Large intestine (tissue), 3 donors: ENCODE results near the gene ITGAE. TPM values are rescaled to one million over a fixed set of nuclear protein-coding genes. Genes with fewer than 3 reads are reported as not detected.

Experiments used
- DNase-seq, 2 donors: peaks; one replicate each; pipeline versions ENCODE4 v3.0.0 to v3.0.0-alpha.2; 2013
- H3K27ac ChIP-seq: one replicate; pipeline ENCODE4 v1.5.1; 2013; ENCODE audit warnings: low read length
- H3K27me3 ChIP-seq: 2 replicates; pipeline ENCODE4 v1.6.1; 2013; ENCODE audit warnings: low read length; ENCODE audit not compliant: control insufficient read depth, insufficient read depth
- H3K36me3 ChIP-seq: 2 replicates; pipeline ENCODE4 v1.6.1; 2013; ENCODE audit warnings: low read length; ENCODE audit not compliant: control insufficient read depth, insufficient read depth
- H3K4me1 ChIP-seq: one replicate; pipeline ENCODE4 v1.6.1; 2013; ENCODE audit warnings: low read length; ENCODE audit not compliant: control insufficient read depth, insufficient read depth
- H3K4me3 ChIP-seq: one replicate; pipeline ENCODE4 v1.5.1; 2013; ENCODE audit warnings: low read length
- H3K9me3 ChIP-seq: one replicate; pipeline ENCODE4 v1.6.1; 2013; ENCODE audit warnings: mild to moderate bottlenecking, low read depth, low read length, moderate library complexity; ENCODE audit not compliant: control insufficient read depth
- WGBS: methylation state at CpG from one replicate; pipeline ENCODE4 v1.1.5; 2013; ENCODE audit warnings: low lambda C conversion rate; ENCODE audit not compliant: insufficient coverage; 5-methylcytosine and 5-hydroxymethylcytosine counted together
- polyA plus RNA-seq: library from polyadenylated mRNA; unstranded; fragments of 120-200 nt; gene quantifications from one replicate; pipeline ENCODE4 v1.2.1, GENCODE V29; 2013

The ITGAE gene
- polyA plus RNA-seq, 1 donor, result 45.8 TPM

DNA sequence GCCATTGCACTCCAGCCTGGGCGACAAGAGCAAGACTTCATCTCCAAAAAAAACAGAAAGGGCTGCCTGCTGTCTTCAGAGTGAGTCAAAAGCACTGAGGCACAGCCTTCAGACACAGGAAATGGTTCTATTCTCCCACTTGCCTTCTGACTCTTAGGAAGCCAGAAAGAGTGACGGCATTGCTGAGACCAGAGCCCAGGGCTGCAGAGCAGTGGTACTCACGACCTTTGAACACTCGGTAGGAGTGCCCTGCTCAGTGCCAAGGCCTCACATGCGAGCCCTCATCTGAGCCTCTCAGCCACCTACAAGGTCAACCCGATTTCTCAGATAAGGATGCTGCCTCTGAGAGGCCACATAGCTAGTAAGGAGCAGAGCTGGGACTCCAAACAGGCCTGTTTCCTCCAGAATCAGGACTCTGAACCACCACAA is 3.5 kb upstream of the ITGAE start:
- no CpG with 5 or more reads among the region's 6 CpGs for WGBS
- Histone ChIP-seq H3K4me1 (peaks cover 24% of the 10 kb centered on the region), H3K27me3 (no peaks in the 10 kb centered on the region), H3K36me3 (peaks cover 25% of the 10 kb centered on the region), H3K4me3 (no peak overlapping the region), H3K27ac (peak overlapping the region; percentile 55), H3K9me3 (no peaks in the 10 kb centered on the region)
- peak; percentile 71 to 88 for DNase-seq

- Histone ChIP-seq H3K36me3 (peaks cover 16% of the 10 kb centered on the region), H3K9me3 (no peaks in the 10 kb centered on the region), H3K27me3 (no peaks in the 10 kb centered on the region), H3K4me3 (no peak overlapping the region), H3K27ac (no peak overlapping the region), H3K4me1 (peaks cover 24% of the 10 kb centered on the region)
- no peak for DNase-seq
- WGBS, result 73% methylated on average over 2 of the region's 5 CpGs
Measured at GRCh38 chr17:3803308-3803640, 2.3 kb upstream of the ITGAE start.

GRCh38 chr17:3802461-3803307 is 1.7 kb upstream of the ITGAE start:
- H3K4me1 ChIP-seq, result peaks cover 24% of the 10 kb centered on the region
- WGBS, result no CpG with 5 or more reads among the region's 19 CpGs
- no peak for DNase-seq
- peaks cover 10% of the 10 kb centered on the region for H3K36me3 ChIP-seq
- no peaks in the 10 kb centered on the region for H3K9me3 ChIP-seq
- H3K4me3 ChIP-seq, result no peak overlapping the region
- H3K27ac ChIP-seq, result no peak overlapping the region
- no peaks in the 10 kb centered on the region for H3K27me3 ChIP-seq

DNA sequence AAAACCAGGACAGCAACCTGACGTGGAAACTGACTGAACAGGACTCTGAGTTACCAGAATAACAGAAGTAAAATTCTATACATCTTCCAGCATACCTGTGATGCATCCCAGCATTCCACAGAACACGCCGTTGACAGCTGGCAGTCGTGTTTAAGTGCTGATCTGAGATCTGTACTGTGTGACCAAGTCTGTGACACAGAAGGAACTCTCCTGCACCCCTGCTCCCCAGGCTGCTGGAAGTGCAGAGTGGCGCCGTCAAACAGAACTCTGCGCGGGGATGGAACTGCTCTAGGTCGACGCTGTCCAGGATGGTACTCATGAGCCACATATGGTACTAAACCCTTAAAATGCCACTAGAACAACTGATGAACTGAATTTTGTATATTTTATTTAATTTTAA is 804 bp upstream of the ITGAE start:
- DNase-seq, result no peak
- H3K9me3 ChIP-seq, result no peaks in the 10 kb centered on the region
- H3K4me3 ChIP-seq, result no peak overlapping the region
- no CpG with 5 or more reads among the region's 10 CpGs for WGBS
- H3K4me1 ChIP-seq, result peaks cover 24% of the 10 kb centered on the region
- H3K27ac ChIP-seq, result no peak overlapping the region
- H3K27me3 ChIP-seq, result no peaks in the 10 kb centered on the region
- peaks cover 9% of the 10 kb centered on the region for H3K36me3 ChIP-seq

DNA sequence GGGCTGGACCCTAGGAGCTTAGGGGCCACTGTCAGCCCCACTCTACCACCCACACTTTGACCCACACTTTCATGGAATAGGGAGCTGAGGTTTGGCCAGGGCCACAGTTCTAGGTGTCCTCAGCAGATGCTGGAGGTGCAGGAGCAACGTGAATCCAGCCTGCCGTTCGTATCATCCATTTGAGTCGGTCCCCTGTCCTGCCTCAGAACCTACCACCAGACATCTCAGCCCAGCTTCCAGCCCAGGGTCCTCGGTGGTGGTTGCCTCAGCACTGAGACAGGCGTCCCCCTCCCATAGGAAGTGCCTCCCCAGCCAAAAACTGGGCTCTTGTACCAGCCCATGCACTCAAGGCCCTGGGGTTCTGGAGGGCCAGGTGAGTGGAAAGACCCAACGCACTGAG is 359 bp upstream of the ITGAE start:
- H3K4me3 ChIP-seq, result no peak overlapping the region
- no peak overlapping the region for H3K27ac ChIP-seq
- H3K27me3 ChIP-seq, result no peaks in the 10 kb centered on the region
- H3K36me3 ChIP-seq, result peaks cover 7% of the 10 kb centered on the region
- no peaks in the 10 kb centered on the region for H3K9me3 ChIP-seq
- no peak for DNase-seq
- WGBS, result no CpG with 5 or more reads among the region's 7 CpGs
- H3K4me1 ChIP-seq, result peaks cover 22% of the 10 kb centered on the region

- H3K27me3 ChIP-seq, result no peaks in the 10 kb centered on the region
- peaks cover 3% of the 10 kb centered on the region for H3K36me3 ChIP-seq
- H3K9me3 ChIP-seq, result no peaks in the 10 kb centered on the region
- WGBS, result no CpG with 5 or more reads among the region's 12 CpGs
- no peak for DNase-seq
- no peak overlapping the region for H3K27ac ChIP-seq
- H3K4me3 ChIP-seq, result no peak overlapping the region
- peaks cover 19% of the 10 kb centered on the region for H3K4me1 ChIP-seq
Measured at GRCh38 chr17:3799181-3799945, 1.6 kb downstream of the ITGAE start.

DNA sequence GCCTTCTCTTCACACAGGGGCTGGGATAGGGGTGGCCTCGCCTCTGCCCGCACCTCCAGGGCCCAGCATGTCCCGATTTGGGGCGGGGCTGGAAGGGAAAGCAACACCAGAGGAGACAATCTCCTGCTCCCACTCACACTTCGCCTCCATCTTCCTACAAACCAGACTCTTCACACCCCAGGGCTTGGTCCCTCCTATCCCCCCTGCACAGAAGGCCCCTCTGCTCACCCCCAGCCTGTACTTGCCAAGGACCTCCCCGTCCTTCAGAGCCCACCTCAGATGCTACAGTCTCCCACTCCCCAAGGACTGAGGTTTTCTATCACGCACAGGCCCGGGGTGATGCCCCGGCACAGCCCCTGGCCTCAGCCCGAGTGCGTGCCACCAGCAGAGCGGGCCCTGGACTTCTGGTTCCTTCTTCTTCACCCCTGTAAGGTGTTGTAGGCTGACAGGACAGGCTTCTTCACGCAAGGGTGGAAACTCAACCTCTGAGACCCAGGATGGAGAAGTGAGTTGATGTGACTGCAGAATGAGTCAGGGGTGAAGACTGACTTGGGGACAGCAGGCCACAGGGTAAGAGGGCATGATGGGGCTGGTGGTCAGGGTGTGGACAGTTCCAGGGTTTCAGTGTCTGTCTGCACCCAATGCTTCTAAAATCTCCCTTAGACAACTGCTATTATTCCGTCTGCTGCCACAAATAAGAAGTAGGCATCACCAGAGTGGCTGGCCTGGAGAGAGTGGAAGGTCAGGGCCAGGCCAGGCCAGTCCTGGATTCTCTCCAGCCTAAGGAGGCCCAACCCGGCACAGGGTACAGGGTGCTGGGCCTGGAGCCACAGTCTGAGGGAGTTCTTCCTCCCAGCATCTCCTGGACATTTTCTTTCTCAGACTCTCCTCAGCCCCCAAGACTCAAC is 2.5 kb downstream of the ITGAE start:
- Histone ChIP-seq H3K4me3 (no peak overlapping the region), H3K36me3 (peaks cover 3% of the 10 kb centered on the region), H3K27ac (no peak overlapping the region), H3K9me3 (no peaks in the 10 kb centered on the region), H3K4me1 (peaks cover 16% of the 10 kb centered on the region), H3K27me3 (no peaks in the 10 kb centered on the region)
- DNase-seq, result no peak
- no CpG with 5 or more reads among the region's 15 CpGs for WGBS

- DNase-seq, result no peak
- no peak overlapping the region for H3K4me3 ChIP-seq
- WGBS, result no CpG with 5 or more reads among the region's 9 CpGs
- H3K27me3 ChIP-seq, result no peaks in the 10 kb centered on the region
- no peaks in the 10 kb centered on the region for H3K9me3 ChIP-seq
- peaks cover 16% of the 10 kb centered on the region for H3K4me1 ChIP-seq
- H3K27ac ChIP-seq, result no peak overlapping the region
- H3K36me3 ChIP-seq, result peaks cover 3% of the 10 kb centered on the region
Measured at GRCh38 chr17:3796822-3797170, 4.2 kb downstream of the ITGAE start.

DNA sequence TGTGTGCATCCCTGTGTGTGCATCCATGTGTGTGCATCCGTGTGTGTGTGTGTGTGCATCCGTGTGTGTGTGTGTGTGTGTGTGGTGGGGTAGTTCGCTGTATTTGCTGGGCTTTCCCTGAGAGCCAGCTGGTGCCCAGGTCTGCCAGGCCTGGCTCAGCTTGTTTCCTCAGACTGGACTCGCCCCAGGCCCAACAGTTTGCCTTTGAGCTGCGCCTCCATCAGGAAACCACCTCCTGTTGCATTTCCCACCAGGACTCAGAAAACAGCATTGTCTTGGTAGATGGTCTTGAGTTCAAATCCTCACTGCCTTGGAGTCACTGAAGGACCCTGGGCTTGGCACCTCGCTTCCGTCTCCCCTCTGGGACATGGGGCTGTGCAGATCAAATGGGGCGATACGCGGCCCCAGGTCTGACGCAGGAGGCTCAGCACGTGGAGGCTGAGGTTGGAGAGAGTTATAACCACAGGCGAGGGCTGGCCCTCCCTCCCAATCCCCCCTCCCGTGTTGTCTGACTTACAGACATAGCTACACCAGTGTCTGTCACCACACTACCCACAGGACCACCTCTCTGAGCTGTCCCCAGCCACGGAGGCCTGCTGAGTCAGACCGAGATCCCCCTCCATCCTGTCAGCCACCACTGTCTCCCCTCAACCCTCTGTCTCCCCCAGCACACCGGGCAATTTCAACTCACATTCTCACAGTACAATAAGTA is 4.7 kb downstream of the ITGAE start:
- Histone ChIP-seq H3K4me1 (peaks cover 16% of the 10 kb centered on the region), H3K36me3 (no peaks in the 10 kb centered on the region), H3K4me3 (no peak overlapping the region), H3K9me3 (no peaks in the 10 kb centered on the region), H3K27me3 (no peaks in the 10 kb centered on the region), H3K27ac (no peak overlapping the region)
- no CpG with 5 or more reads among the region's 17 CpGs for WGBS
- DNase-seq, result peak in 1 of 2 donors; percentile 34
